ENCODE data around the gene CSNK1G3.

DNA sequence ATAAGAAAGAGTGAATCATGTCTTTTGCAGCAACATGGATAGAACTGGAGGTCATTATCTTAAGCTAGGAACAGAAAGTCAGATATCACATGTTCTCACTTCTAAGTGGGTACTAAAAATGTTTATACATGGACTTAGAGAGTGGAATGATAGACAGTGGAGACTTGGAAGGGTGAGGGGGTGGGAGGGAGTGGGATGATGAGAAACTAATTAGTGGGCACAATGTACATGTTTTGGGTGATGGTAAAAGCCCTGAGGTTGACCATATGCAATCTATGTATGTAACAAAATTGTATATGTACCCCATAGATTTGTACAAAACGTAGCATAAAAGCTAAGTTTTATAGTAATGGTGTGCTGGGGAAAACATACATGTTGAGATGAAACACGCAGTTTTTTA, 25.3 kb downstream of the CSNK1G3 start:
- TF ChIP-seq, protein P1, sequence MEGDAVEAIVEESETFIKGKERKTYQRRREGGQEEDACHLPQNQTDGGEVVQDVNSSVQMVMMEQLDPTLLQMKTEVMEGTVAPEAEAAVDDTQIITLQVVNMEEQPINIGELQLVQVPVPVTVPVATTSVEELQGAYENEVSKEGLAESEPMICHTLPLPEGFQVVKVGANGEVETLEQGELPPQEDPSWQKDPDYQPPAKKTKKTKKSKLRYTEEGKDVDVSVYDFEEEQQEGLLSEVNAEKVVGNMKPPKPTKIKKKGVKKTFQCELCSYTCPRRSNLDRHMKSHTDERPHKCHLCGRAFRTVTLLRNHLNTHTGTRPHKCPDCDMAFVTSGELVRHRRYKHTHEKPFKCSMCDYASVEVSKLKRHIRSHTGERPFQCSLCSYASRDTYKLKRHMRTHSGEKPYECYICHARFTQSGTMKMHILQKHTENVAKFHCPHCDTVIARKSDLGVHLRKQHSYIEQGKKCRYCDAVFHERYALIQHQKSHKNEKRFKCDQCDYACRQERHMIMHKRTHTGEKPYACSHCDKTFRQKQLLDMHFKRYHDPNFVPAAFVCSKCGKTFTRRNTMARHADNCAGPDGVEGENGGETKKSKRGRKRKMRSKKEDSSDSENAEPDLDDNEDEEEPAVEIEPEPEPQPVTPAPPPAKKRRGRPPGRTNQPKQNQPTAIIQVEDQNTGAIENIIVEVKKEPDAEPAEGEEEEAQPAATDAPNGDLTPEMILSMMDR (IDR thresholded peaks at IDR 0.05), result no peak
- TF ChIP-seq POLR2A (IDR thresholded peaks at IDR 0.05), result no peak

Measured in testis (tissue), 2 donors.